AG04450 (cell line): ENCODE measurements around the gene PPM1M. TPM values are rescaled to one million over a fixed set of nuclear protein-coding genes. Genes with fewer than 3 reads are reported as not detected.

Source experiments
- CTCF ChIA-PET: fragments of 300-600, 350-600 bp; formaldehyde crosslinking; extraction: SDS; loops from one replicate; lab custom pipeline; 2022; ENCODE audit warnings: antibody characterized with exemption, inconsistent platforms; lab: Charles Lee
- POLR2A ChIA-PET: fragments of 350-600 bp; formaldehyde crosslinking; extraction: SDS; loops from one replicate; lab custom pipeline; 2021; ENCODE audit warnings: antibody characterized with exemption, inconsistent platforms; lab: Yijun Ruan, JAX
- DNase-seq: peaks from one replicate; pipeline ENCODE4 v3.0.0-alpha.2; 2011; ENCODE audit warnings: low read depth, low spot score
- H3K27ac ChIP-seq: one replicate; pipeline ENCODE4 v1.5.1; 2012; ENCODE audit warnings: low read depth, low read length, control low read depth
- H3K27me3 ChIP-seq: one replicate; pipeline ENCODE4 v1.6.0; 2012; ENCODE audit warnings: low read length; ENCODE audit not compliant: control insufficient read depth, insufficient read depth
- H3K4me3 ChIP-seq: 2 replicates; pipeline ENCODE4 v1.5.1; 2011; ENCODE audit warnings: mild to moderate bottlenecking, low read depth, low read length, control low read depth
- H3K9me3 ChIP-seq: 2 replicates; pipeline ENCODE4 v1.5.1; 2012; ENCODE audit warnings: low read length; ENCODE audit not compliant: control insufficient read depth, insufficient read depth
- polyA plus RNA-seq: library from polyadenylated mRNA; depleted of rRNA; stranded (reverse); fragments of >200 nt; gene quantifications from 2 replicates; pipeline ENCODE4 v1.2.3, GENCODE V29; 2011
- TF ChIP-seq, protein P1 (sequence below): IDR thresholded peaks from 2 replicates; pipeline ENCODE4 v1.5.1; 2011; ENCODE audit warnings: low read depth, low read length, control low read depth, inconsistent platforms

The PPM1M gene
- polyA plus RNA-seq, 1 experiment, result 29.2 TPM

DNA sequence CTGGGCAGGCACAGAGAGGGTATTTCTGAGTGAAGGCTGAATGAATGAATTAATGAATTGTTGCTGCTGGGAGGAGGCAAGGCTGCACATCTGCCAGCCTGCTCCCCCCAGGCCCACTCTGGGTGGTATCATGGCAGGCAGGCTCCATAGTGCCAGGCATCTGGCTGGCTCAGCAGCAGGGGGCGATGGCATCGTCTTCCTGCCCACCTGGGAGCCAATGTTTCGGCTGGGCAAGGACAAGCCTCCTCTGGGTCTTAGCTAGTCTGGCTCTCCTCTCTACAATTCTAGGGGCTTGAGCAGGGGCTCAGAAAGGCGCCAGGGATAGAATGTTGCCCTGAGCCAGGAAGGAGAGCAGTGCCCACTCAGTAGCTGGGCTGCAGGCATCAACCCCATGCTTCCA, 18.4 kb upstream of the PPM1M start:
- Histone ChIP-seq H3K27ac (no peak overlapping the region), H3K4me3 (no peak overlapping the region), H3K27me3 (no peaks in the 10 kb centered on the region), H3K9me3 (no peaks in the 10 kb centered on the region; the same call in 1 of the 2 replicates)
- ChIA-PET CTCF (interaction anchor here (1.2 to 1.8 kb wide), 3 partner anchors 10 to 112 kb away, joined by 3 to 12 read pairs (median 4); no protein-coding TSS in a partner anchor), POLR2A (interaction anchor here (1.1 kb wide), 1 partner anchor 52 kb away, joined by 3 read pairs; the partner anchor contains the start of gene WDR82)
- no peak for DNase-seq
- TF ChIP-seq, protein P1, sequence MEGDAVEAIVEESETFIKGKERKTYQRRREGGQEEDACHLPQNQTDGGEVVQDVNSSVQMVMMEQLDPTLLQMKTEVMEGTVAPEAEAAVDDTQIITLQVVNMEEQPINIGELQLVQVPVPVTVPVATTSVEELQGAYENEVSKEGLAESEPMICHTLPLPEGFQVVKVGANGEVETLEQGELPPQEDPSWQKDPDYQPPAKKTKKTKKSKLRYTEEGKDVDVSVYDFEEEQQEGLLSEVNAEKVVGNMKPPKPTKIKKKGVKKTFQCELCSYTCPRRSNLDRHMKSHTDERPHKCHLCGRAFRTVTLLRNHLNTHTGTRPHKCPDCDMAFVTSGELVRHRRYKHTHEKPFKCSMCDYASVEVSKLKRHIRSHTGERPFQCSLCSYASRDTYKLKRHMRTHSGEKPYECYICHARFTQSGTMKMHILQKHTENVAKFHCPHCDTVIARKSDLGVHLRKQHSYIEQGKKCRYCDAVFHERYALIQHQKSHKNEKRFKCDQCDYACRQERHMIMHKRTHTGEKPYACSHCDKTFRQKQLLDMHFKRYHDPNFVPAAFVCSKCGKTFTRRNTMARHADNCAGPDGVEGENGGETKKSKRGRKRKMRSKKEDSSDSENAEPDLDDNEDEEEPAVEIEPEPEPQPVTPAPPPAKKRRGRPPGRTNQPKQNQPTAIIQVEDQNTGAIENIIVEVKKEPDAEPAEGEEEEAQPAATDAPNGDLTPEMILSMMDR, result no peak

DNA sequence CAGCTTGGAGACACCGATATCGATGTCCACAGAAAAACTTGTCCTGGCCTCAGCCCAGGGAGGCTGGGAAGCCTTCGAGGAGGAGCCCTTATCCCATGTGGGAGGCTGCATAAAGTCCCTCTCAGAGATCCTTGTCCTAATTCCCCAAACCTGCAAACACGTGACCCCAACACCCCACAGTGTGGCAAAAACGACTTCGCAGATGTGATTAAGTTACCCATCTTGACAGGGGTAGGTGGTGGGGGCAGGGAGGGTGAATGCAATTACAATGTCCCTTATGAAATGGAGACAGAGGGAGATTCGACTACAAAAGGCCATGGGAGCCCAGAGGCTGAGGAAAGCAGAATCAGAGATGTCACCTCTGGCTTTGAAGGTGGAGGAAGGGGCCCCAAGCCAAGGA, 17.8 kb upstream of the PPM1M start:
- Histone ChIP-seq H3K4me3 (no peak overlapping the region), H3K27ac (no peak overlapping the region), H3K27me3 (no peaks in the 10 kb centered on the region), H3K9me3 (no peaks in the 10 kb centered on the region; the same call in 1 of the 2 replicates)
- no peak for DNase-seq
- CTCF ChIA-PET, result interaction anchor here (1.2 to 1.8 kb wide), 3 partner anchors 10 to 111 kb away, joined by 3 to 12 read pairs (median 4); no protein-coding TSS in a partner anchor
- POLR2A ChIA-PET, result interaction anchor here (1.1 kb wide), 1 partner anchor 51 kb away, joined by 3 read pairs; the partner anchor contains the start of gene WDR82
- TF ChIP-seq, protein P1, result no peak

- TF ChIP-seq, protein P1, result no peak
- CTCF ChIA-PET, result no interaction called here
- no peak for DNase-seq
Observed at GRCh38 chr3:52228266-52228665, 17.3 kb upstream of the PPM1M start.

DNA sequence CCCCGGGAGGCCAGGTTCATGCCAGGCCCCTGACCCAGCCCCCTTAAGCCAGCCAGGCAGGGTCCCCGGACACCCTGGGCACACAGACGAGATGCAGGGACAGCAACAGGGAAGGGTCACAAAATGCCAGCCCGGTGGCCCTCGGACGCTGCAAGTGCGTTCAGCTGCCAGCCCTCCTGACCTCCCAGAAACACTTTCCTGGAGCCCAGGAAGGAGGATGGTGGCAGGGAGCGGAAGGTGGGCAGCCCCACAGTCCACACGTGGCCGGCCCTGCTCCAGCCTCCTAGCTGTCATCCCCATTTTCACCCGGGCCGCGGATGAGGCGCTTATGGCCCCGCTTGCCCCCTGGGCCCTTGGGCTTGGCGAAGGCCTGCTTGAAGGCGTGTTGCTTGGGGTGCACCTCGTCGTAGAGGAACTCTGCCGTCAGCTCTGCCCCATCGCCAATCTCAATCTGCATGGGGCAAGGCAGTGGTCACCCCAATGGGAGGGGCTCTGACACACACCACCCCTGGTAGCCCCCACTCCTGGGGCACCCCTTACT, 16.7 kb upstream of the PPM1M start:
- H3K4me3 ChIP-seq, result no peak overlapping the region
- no peak for DNase-seq
- H3K27me3 ChIP-seq, result no peaks in the 10 kb centered on the region
- no peaks in the 10 kb centered on the region; the same call in 1 of the 2 replicates for H3K9me3 ChIP-seq
- ChIA-PET CTCF (interaction anchor here (0.7 kb wide), 1 partner anchor 9 kb away, joined by 5 read pairs; no protein-coding TSS in a partner anchor), POLR2A (no interaction called here)
- TF ChIP-seq, protein P1, result no peak
- no peak overlapping the region for H3K27ac ChIP-seq

More at GRCh38 chr3:52228266-52228665, 17.3 kb upstream of the PPM1M start:
- POLR2A ChIA-PET, result no interaction called here
- Histone ChIP-seq H3K9me3 (no peaks in the 10 kb centered on the region; the same call in 1 of the 2 replicates), H3K27me3 (no peaks in the 10 kb centered on the region), H3K27ac (no peak overlapping the region), H3K4me3 (no peak overlapping the region)

- CTCF ChIA-PET, result interaction anchor here (0.8 kb wide), 1 partner anchor 9 kb away, joined by 4 read pairs; no protein-coding TSS in a partner anchor
- H3K9me3 ChIP-seq, result no peaks in the 10 kb centered on the region; the same call in 1 of the 2 replicates
- H3K27ac ChIP-seq, result no peak overlapping the region
- no peak for DNase-seq
- no peak overlapping the region for H3K4me3 ChIP-seq
- POLR2A ChIA-PET, result no interaction called here
- H3K27me3 ChIP-seq, result no peaks in the 10 kb centered on the region
- TF ChIP-seq, protein P1, result no peak
Observed at GRCh38 chr3:52229656-52230055, 15.9 kb upstream of the PPM1M start.
